ENCODE measurements around the gene BBX.

BBX gene

GRCh38 chr3:107666853-107667252 lies 144.1 kb downstream of the BBX start:
- Histone ChIP-seq H3K4me2 (ENCODE audit: insufficient read depth, low read length) (no peak overlapping the region), H3K4me1 (ENCODE audit: insufficient read depth, low read length) (no peaks in the 10 kb centered on the region), H3K9ac (ENCODE audit: low read depth, low read length) (no peak overlapping the region), H3K9me3 (ENCODE audit: insufficient read depth, low read length, severe bottlenecking) (no peaks in the 10 kb centered on the region), H3K4me3 (ENCODE audit: low read depth in 1 of 2, low read length in 2 of 2) (no peak overlapping the region), H4K20me1 (ENCODE audit: insufficient read depth, low read length) (peaks cover 4% of the 10 kb centered on the region; the same call in 1 of the 2 replicates), H3K27ac (ENCODE audit: low read length) (no peak overlapping the region), H3K27me3 (ENCODE audit: insufficient read depth, low read length, poor library complexity) (no peaks in the 10 kb centered on the region), H3K36me3 (ENCODE audit: insufficient read depth, low read length) (no peaks in the 10 kb centered on the region), H3K79me2 (ENCODE audit: insufficient read depth, low read length) (no peaks in the 10 kb centered on the region), H2AFZ (ENCODE audit: low read depth, low read length) (no peak overlapping the region)
- no peak for DNase-seq
- TF ChIP-seq EZH2 (IDR thresholded peaks at IDR 0.05; ENCODE audit: borderline replicate concordance, low read depth, low read length, severe bottlenecking) (no peak), CTCF (IDR thresholded peaks at IDR 0.05; ENCODE audit: borderline replicate concordance, extremely low read depth, low read length, poor library complexity, severe bottlenecking) (no peak)
- ATAC-seq (ENCODE audit: insufficient read depth, low read depth): no peak

GRCh38 chr3:107668416-107668815 lies 145.7 kb downstream of the BBX start:
- no peak for DNase-seq
- H3K79me2 ChIP-seq (ENCODE audit: insufficient read depth, low read length): no peaks in the 10 kb centered on the region

GRCh38 chr3:107668963-107669362 lies 146.2 kb downstream of the BBX start:
- Histone ChIP-seq H3K4me1 (ENCODE audit: insufficient read depth, low read length) (no peaks in the 10 kb centered on the region), H2AFZ (ENCODE audit: low read depth, low read length) (no peak overlapping the region), H3K9ac (ENCODE audit: low read depth, low read length) (no peak overlapping the region), H3K9me3 (ENCODE audit: insufficient read depth, low read length, severe bottlenecking) (no peaks in the 10 kb centered on the region), H3K4me3 (ENCODE audit: low read depth in 1 of 2, low read length in 2 of 2) (no peak overlapping the region), H3K27ac (ENCODE audit: low read length) (no peak overlapping the region), H3K27me3 (ENCODE audit: insufficient read depth, low read length, poor library complexity) (no peaks in the 10 kb centered on the region), H3K36me3 (ENCODE audit: insufficient read depth, low read length) (no peaks in the 10 kb centered on the region), H3K4me2 (ENCODE audit: insufficient read depth, low read length) (no peak overlapping the region), H4K20me1 (ENCODE audit: insufficient read depth, low read length) (peaks cover 4% of the 10 kb centered on the region; the same call in 1 of the 2 replicates), H3K79me2 (ENCODE audit: insufficient read depth, low read length) (no peaks in the 10 kb centered on the region)
- ATAC-seq (ENCODE audit: insufficient read depth, low read depth): no peak
- DNase-seq: no peak
- TF ChIP-seq CTCF (IDR thresholded peaks at IDR 0.05; ENCODE audit: borderline replicate concordance, extremely low read depth, low read length, poor library complexity, severe bottlenecking) (no peak), EZH2 (IDR thresholded peaks at IDR 0.05; ENCODE audit: borderline replicate concordance, low read depth, low read length, severe bottlenecking) (no peak)

More at GRCh38 chr3:107668416-107668815, 145.7 kb downstream of the BBX start:
- Histone ChIP-seq H3K4me1 (ENCODE audit: insufficient read depth, low read length) (no peaks in the 10 kb centered on the region), H3K27me3 (ENCODE audit: insufficient read depth, low read length, poor library complexity) (no peaks in the 10 kb centered on the region), H3K9me3 (ENCODE audit: insufficient read depth, low read length, severe bottlenecking) (no peaks in the 10 kb centered on the region), H3K36me3 (ENCODE audit: insufficient read depth, low read length) (no peaks in the 10 kb centered on the region), H2AFZ (ENCODE audit: low read depth, low read length) (no peak overlapping the region), H3K9ac (ENCODE audit: low read depth, low read length) (no peak overlapping the region), H3K4me2 (ENCODE audit: insufficient read depth, low read length) (no peak overlapping the region), H3K27ac (ENCODE audit: low read length) (no peak overlapping the region), H3K4me3 (ENCODE audit: low read depth in 1 of 2, low read length in 2 of 2) (no peak overlapping the region), H4K20me1 (ENCODE audit: insufficient read depth, low read length) (peaks cover 4% of the 10 kb centered on the region; the same call in 1 of the 2 replicates)
- TF ChIP-seq EZH2 (IDR thresholded peaks at IDR 0.05; ENCODE audit: borderline replicate concordance, low read depth, low read length, severe bottlenecking) (no peak), CTCF (IDR thresholded peaks at IDR 0.05; ENCODE audit: borderline replicate concordance, extremely low read depth, low read length, poor library complexity, severe bottlenecking) (no peak)
- no peak for ATAC-seq (ENCODE audit: insufficient read depth, low read depth)

GRCh38 chr3:107669669-107670068 lies 146.9 kb downstream of the BBX start:
- Histone ChIP-seq H3K4me2 (ENCODE audit: insufficient read depth, low read length) (no peak overlapping the region), H4K20me1 (ENCODE audit: insufficient read depth, low read length) (peaks cover 9% of the 10 kb centered on the region; the same call in 1 of the 2 replicates), H3K9ac (ENCODE audit: low read depth, low read length) (no peak overlapping the region), H2AFZ (ENCODE audit: low read depth, low read length) (no peak overlapping the region), H3K4me1 (ENCODE audit: insufficient read depth, low read length) (no peaks in the 10 kb centered on the region), H3K9me3 (ENCODE audit: insufficient read depth, low read length, severe bottlenecking) (no peaks in the 10 kb centered on the region), H3K4me3 (ENCODE audit: low read depth in 1 of 2, low read length in 2 of 2) (no peak overlapping the region), H3K27me3 (ENCODE audit: insufficient read depth, low read length, poor library complexity) (no peaks in the 10 kb centered on the region), H3K27ac (ENCODE audit: low read length) (no peak overlapping the region), H3K79me2 (ENCODE audit: insufficient read depth, low read length) (no peaks in the 10 kb centered on the region), H3K36me3 (ENCODE audit: insufficient read depth, low read length) (no peaks in the 10 kb centered on the region)
- ATAC-seq (ENCODE audit: insufficient read depth, low read depth) (no peak), DNase-seq (no peak)
- TF ChIP-seq EZH2 (IDR thresholded peaks at IDR 0.05; ENCODE audit: borderline replicate concordance, low read depth, low read length, severe bottlenecking): no peak
- no peak for TF ChIP-seq CTCF (IDR thresholded peaks at IDR 0.05; ENCODE audit: borderline replicate concordance, extremely low read depth, low read length, poor library complexity, severe bottlenecking)

Measured in DND-41 (cell line).